Measurements from ENCODE around the gene ARGLU1. TPM values are rescaled to one million over a fixed set of nuclear protein-coding genes. Genes with fewer than 3 reads are reported as not detected.

The ARGLU1 gene
- polyA plus RNA-seq, 3 donors from 2014 or later = 27.0 to 56.7 (median 39.8) TPM

GRCh38 chr13:106597186-106597585 lies 29.2 kb upstream of the ARGLU1 start:
- Mint-ChIP-seq H3K9me3 (no peaks in the 10 kb centered on the region), H3K4me1 (peaks cover 2 to 7% of the 10 kb centered on the region in 2 donors), H3K36me3 (no peaks in the 10 kb centered on the region), H3K4me3 (no peak overlapping the region), H3K27me3 (ENCODE audit: low read depth in 3 of 3) (peaks cover 0 to 12% (median 9%) of the 10 kb centered on the region in 3 donors), H3K27ac (no peak overlapping the region)
- DNase-seq = no peak

- H3K4me3 Mint-ChIP-seq = no peak overlapping the region
- H3K4me1 Mint-ChIP-seq = peaks cover 2 to 7% of the 10 kb centered on the region in 2 donors
- no peak overlapping the region for H3K27ac Mint-ChIP-seq
Measured at GRCh38 chr13:106596275-106596937, 28.5 kb upstream of the ARGLU1 start.

GRCh38 chr13:106595625-106596024 lies 27.7 kb upstream of the ARGLU1 start:
- H3K9me3 Mint-ChIP-seq = no peaks in the 10 kb centered on the region
- peaks cover 0 to 15% (median 10%) of the 10 kb centered on the region in 3 donors for H3K27me3 Mint-ChIP-seq (ENCODE audit: low read depth in 3 of 3)
- peaks cover 2 to 7% of the 10 kb centered on the region in 2 donors for H3K4me1 Mint-ChIP-seq
- H3K36me3 Mint-ChIP-seq = no peaks in the 10 kb centered on the region
- H3K4me3 Mint-ChIP-seq = no peak overlapping the region
- DNase-seq = no peak
- no peak overlapping the region for H3K27ac Mint-ChIP-seq

More at GRCh38 chr13:106596275-106596937, 28.5 kb upstream of the ARGLU1 start:
- no peaks in the 10 kb centered on the region for H3K9me3 Mint-ChIP-seq
- H3K36me3 Mint-ChIP-seq = no peaks in the 10 kb centered on the region
- DNase-seq = no peak
- peaks cover 0 to 15% (median 10%) of the 10 kb centered on the region in 3 donors for H3K27me3 Mint-ChIP-seq (ENCODE audit: low read depth in 3 of 3)

GRCh38 chr13:106594980-106595379 lies 27.0 kb upstream of the ARGLU1 start:
- peaks cover under 1 to 1% of the 10 kb centered on the region in 2 donors for H3K4me1 Mint-ChIP-seq
- no peaks in the 10 kb centered on the region for H3K36me3 Mint-ChIP-seq
- H3K9me3 Mint-ChIP-seq = no peaks in the 10 kb centered on the region
- peaks cover 0 to 14% (median 10%) of the 10 kb centered on the region in 3 donors for H3K27me3 Mint-ChIP-seq (ENCODE audit: low read depth in 3 of 3)
- DNase-seq = no peak
- no peak overlapping the region for H3K27ac Mint-ChIP-seq
- H3K4me3 Mint-ChIP-seq = no peak overlapping the region

GRCh38 chr13:106593132-106593531 lies 25.2 kb upstream of the ARGLU1 start:
- H3K4me1 Mint-ChIP-seq = no peaks in the 10 kb centered on the region
- no peak overlapping the region for H3K4me3 Mint-ChIP-seq
- no peaks in the 10 kb centered on the region for H3K9me3 Mint-ChIP-seq
- no peaks in the 10 kb centered on the region for H3K36me3 Mint-ChIP-seq
- H3K27ac Mint-ChIP-seq = no peak overlapping the region
- DNase-seq = no peak
- peaks cover 0 to 11% (median 10%) of the 10 kb centered on the region in 3 donors for H3K27me3 Mint-ChIP-seq (ENCODE audit: low read depth in 3 of 3)

GRCh38 chr13:106591299-106591698 lies 23.4 kb upstream of the ARGLU1 start:
- DNase-seq = no peak
- Mint-ChIP-seq H3K4me3 (no peak overlapping the region), H3K27me3 (ENCODE audit: low read depth in 3 of 3) (peaks cover 1 to 13% (median 13%) of the 10 kb centered on the region in 3 donors), H3K4me1 (no peaks in the 10 kb centered on the region), H3K27ac (no peak overlapping the region), H3K9me3 (peaks cover 0 to 9% (median 3%) of the 10 kb centered on the region in 6 donors), H3K36me3 (peaks cover 0 to 3% (median 0%) of the 10 kb centered on the region in 3 donors)

- H3K9me3 Mint-ChIP-seq = peaks cover 4 to 23% (median 6%) of the 10 kb centered on the region in 6 donors
- no peaks in the 10 kb centered on the region for H3K4me1 Mint-ChIP-seq
- DNase-seq = no peak
- peaks cover 0 to 3% (median 0%) of the 10 kb centered on the region in 3 donors for H3K36me3 Mint-ChIP-seq
- no peak overlapping the region for H3K4me3 Mint-ChIP-seq
- H3K27me3 Mint-ChIP-seq (ENCODE audit: low read depth in 3 of 3) = peaks cover 1 to 9% (median 8%) of the 10 kb centered on the region in 3 donors
- no peak overlapping the region for H3K27ac Mint-ChIP-seq
Measured at GRCh38 chr13:106589716-106590115, 21.8 kb upstream of the ARGLU1 start.

- no peak for DNase-seq
- peaks cover 1 to 9% (median 8%) of the 10 kb centered on the region in 3 donors for H3K27me3 Mint-ChIP-seq (ENCODE audit: low read depth in 3 of 3)
- no peaks in the 10 kb centered on the region for H3K4me1 Mint-ChIP-seq
- H3K27ac Mint-ChIP-seq = no peak overlapping the region
- H3K9me3 Mint-ChIP-seq = peaks cover 4 to 23% (median 7%) of the 10 kb centered on the region in 6 donors
- H3K36me3 Mint-ChIP-seq = peaks cover 0 to 3% (median 0%) of the 10 kb centered on the region in 3 donors
- no peak overlapping the region for H3K4me3 Mint-ChIP-seq
Measured at GRCh38 chr13:106588367-106588766, 20.4 kb upstream of the ARGLU1 start.

GRCh38 chr13:106587787-106588186 lies 19.9 kb upstream of the ARGLU1 start:
- peaks cover 0 to 3% (median 0%) of the 10 kb centered on the region in 3 donors for H3K36me3 Mint-ChIP-seq
- peaks cover 1 to 9% (median 8%) of the 10 kb centered on the region in 3 donors for H3K27me3 Mint-ChIP-seq (ENCODE audit: low read depth in 3 of 3)
- H3K4me1 Mint-ChIP-seq = no peaks in the 10 kb centered on the region
- H3K27ac Mint-ChIP-seq = no peak overlapping the region
- no peak for DNase-seq
- H3K9me3 Mint-ChIP-seq = peaks cover 4 to 23% (median 7%) of the 10 kb centered on the region in 6 donors
- no peak overlapping the region for H3K4me3 Mint-ChIP-seq

- Mint-ChIP-seq H3K36me3 (peaks cover 0 to 3% (median 0%) of the 10 kb centered on the region in 3 donors), H3K4me3 (no peak overlapping the region), H3K4me1 (no peaks in the 10 kb centered on the region), H3K27me3 (ENCODE audit: low read depth in 3 of 3) (peaks cover 1 to 8% (median 5%) of the 10 kb centered on the region in 3 donors), H3K9me3 (peaks cover 4 to 23% (median 7%) of the 10 kb centered on the region in 6 donors), H3K27ac (no peak overlapping the region)
- no peak for DNase-seq
Measured at GRCh38 chr13:106586648-106587166, 18.8 kb upstream of the ARGLU1 start.

- Mint-ChIP-seq H3K36me3 (no peaks in the 10 kb centered on the region), H3K27ac (no peak overlapping the region), H3K4me1 (no peaks in the 10 kb centered on the region), H3K4me3 (no peak overlapping the region), H3K9me3 (peaks cover 0 to 13% (median 4%) of the 10 kb centered on the region in 6 donors), H3K27me3 (ENCODE audit: low read depth in 3 of 3) (peaks cover 0 to 3% (median 3%) of the 10 kb centered on the region in 3 donors)
- DNase-seq = no peak
Measured at GRCh38 chr13:106581225-106581624, 13.3 kb upstream of the ARGLU1 start.

- Mint-ChIP-seq H3K4me3 (no peak overlapping the region), H3K27ac (no peak overlapping the region), H3K27me3 (ENCODE audit: low read depth in 3 of 3) (peaks cover 0 to 9% (median 4%) of the 10 kb centered on the region in 3 donors), H3K4me1 (no peaks in the 10 kb centered on the region), H3K36me3 (peaks cover 0 to 7% (median 0%) of the 10 kb centered on the region in 3 donors), H3K9me3 (no peaks in the 10 kb centered on the region)
- no peak for DNase-seq
Measured at GRCh38 chr13:106575896-106576295, 8.0 kb upstream of the ARGLU1 start.

GRCh38 chr13:106573868-106574267 lies 5.9 kb upstream of the ARGLU1 start:
- H3K27me3 Mint-ChIP-seq (ENCODE audit: low read depth in 3 of 3) = peaks cover 0 to 6% (median 4%) of the 10 kb centered on the region in 3 donors
- peaks cover 0 to 8% of the 10 kb centered on the region in 2 donors for H3K4me1 Mint-ChIP-seq
- DNase-seq = no peak
- H3K36me3 Mint-ChIP-seq = peaks cover 0 to 7% (median 0%) of the 10 kb centered on the region in 3 donors
- H3K9me3 Mint-ChIP-seq = no peaks in the 10 kb centered on the region
- H3K4me3 Mint-ChIP-seq = no peak overlapping the region
- peak overlapping the region in 1 of 6 donors; percentile 10 for H3K27ac Mint-ChIP-seq

GRCh38 chr13:106573284-106573846 lies 5.4 kb upstream of the ARGLU1 start:
- DNase-seq = no peak
- Mint-ChIP-seq H3K4me3 (no peak overlapping the region), H3K36me3 (peaks cover 0 to 7% (median 0%) of the 10 kb centered on the region in 3 donors), H3K4me1 (peaks cover 4 to 11% of the 10 kb centered on the region in 2 donors), H3K27me3 (ENCODE audit: low read depth in 3 of 3) (peaks cover 0 to 6% (median 4%) of the 10 kb centered on the region in 3 donors), H3K27ac (no peak overlapping the region), H3K9me3 (no peaks in the 10 kb centered on the region)

Data from immature natural killer cell (primary cell).